GM18505 (cell line): Measurements from ENCODE around the gene ZNF444.
"Not testable (repeated sequence)": the region's sequence is repeated elsewhere in the genome, so short reads cannot be mapped to it uniquely, and the experiment has no call there.

ENCODE experiments used
- ATAC-seq: cut with Tn5 transposase; IDR thresholded peaks from one replicate; pipeline ENCODE4 v1.9.1; 2021; ENCODE audit not compliant: unreplicated experiment
- POLR2A ChIP-seq: IDR thresholded peaks from 4 replicates; pipeline ENCODE4 v1.6.1; 2011; ENCODE audit warnings: borderline replicate concordance; ENCODE audit not compliant: insufficient read depth, insufficient read length; ENCODE audit errors: extremely low read depth

ZNF444 gene

GRCh38 chr19:56142087-56142787, 1.1 kb downstream of the ZNF444 start:
- no peak for ATAC-seq

GRCh38 chr19:56142897-56143434, 1.9 kb downstream of the ZNF444 start:
- no peak for ATAC-seq
- TF ChIP-seq POLR2A: no peak

More at GRCh38 chr19:56142087-56142787, 1.1 kb downstream of the ZNF444 start:
- no peak for TF ChIP-seq POLR2A

DNA sequence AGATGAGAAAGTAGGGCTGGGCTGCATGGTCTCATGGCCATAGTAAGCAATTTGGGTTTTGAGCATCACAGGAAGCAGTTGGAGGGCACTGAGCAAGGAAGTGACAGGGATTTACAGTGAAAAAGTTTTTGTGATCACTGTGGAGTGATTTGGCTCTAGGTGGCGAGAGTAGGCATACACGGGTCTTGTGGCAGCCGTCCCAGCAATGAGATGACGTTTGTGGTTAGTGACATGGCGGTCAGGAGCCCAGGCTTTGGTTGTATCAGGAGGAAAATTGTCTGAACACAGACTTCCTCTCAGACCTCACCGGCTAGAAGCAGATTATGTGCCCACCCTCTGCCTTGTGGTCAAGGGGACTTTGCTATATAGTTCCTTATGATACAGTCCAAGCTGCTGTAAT, 3.3 kb downstream of the ZNF444 start:
- TF ChIP-seq POLR2A: no peak
- ATAC-seq: no peak

- no peak for ATAC-seq
- TF ChIP-seq POLR2A: no peak
These were observed 3.7 kb downstream of the ZNF444 start for GRCh38 chr19:56144831-56145230.

DNA sequence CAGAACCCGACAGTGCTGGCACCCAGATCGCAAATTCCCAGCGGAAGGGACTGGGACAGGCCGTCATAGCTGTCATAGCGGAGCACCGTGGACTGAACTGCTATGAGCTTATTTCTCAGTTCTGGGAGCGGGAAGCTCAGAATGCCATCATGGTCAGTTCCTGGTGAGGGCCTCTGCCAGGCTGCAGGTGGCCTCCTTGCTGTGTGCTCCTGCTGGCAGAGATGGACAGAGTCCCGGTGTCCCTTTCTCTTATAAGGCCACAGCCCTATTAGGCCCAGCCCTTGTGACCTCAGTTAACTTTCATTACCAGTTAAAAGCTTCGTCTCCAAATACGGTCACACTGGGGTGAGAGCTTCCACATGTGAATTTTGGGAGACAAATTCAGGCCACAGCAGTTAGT, 4.6 kb downstream of the ZNF444 start:
- no peak for ATAC-seq
- TF ChIP-seq POLR2A: no peak

DNA sequence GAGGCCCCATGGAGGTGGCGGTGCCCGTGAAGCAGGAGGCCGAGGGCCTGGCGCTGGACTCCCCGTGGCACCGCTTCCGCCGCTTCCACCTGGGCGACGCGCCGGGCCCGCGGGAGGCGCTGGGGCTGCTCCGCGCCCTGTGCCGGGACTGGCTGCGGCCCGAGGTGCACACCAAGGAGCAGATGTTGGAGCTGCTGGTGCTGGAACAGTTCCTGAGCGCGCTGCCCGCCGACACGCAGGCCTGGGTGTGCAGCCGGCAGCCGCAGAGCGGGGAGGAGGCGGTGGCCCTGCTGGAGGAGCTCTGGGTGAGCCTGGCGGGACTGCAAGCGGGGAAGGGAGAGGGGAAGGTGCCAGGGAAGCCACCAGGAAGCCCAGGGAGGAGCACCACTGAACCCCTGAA, 5.8 kb downstream of the ZNF444 start:
- TF ChIP-seq POLR2A: no peak
- ATAC-seq: no peak

DNA sequence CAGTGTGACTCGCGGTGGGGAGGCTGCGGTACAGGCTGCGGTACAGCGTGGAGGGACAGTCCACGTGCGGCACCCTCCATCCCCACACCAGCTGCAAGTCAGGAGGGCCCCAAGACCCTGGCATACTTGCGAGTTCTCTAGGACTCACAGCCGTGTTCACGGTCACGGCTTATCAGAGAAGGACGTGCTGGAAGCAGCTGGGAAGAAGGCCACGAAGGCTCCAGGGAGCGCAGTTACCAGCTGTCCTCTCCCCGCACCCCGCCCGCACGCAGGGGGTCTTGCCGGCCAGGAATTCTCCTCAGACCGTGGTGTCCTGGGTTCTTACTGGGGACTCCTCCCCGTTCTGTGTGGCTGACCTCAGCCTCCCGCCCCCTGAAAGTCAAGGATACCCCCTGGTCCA, 6.2 kb downstream of the ZNF444 start:
- ATAC-seq: no peak
- no peak for TF ChIP-seq POLR2A

GRCh38 chr19:56148096-56148495, 7.0 kb downstream of the ZNF444 start:
- ATAC-seq: no peak
- no peak for TF ChIP-seq POLR2A

DNA sequence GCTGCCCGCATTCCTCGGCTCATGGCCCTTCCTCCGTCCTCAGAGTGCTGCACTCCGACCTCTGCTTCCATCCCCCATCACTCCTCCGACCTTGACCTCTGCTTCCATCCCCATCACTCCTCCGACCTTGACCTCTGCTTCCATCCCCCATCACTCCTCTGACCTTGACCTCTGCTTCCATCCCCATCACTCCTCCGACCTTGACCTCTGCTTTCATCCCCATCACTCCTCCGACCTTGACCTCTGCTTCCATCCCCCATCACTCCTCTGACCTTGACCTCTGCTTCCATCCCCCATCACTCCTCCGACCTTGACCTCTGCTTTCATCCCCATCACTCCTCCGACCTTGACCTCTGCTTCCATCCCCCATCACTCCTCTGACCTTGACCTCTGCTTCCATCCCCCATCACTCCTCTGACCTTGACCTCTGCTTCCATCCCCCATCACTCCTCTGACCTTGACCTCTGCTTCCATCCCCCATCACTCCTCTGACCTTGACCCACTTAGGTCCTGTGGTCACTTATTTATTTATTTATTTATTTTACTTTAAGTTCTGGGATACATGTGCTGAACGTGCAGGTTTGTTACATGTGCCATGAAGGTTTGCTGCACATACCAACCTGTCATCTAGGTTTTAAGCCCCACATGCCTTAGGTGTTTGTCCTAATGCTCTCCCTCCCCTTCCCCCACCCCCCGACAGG, 8.0 kb downstream of the ZNF444 start:
- not testable (repeated sequence) for ATAC-seq

DNA sequence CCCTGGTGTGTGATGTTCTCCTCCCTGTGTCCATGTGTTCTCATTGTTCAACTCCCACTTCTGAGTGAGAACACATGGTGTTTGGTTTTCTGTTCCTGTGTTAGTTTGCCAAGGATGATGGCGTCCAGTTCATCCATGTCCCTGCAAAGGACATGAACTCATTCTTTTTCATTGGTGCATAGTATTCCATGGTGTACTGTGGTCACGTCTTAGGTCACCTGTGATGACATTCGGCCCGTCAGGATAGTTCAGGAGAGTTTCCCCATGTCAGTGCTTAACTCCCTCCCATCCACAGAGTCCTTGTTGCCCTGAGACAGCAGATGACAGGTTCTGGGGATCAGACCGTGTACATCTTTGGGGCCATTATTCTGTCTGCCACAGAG, 8.6 kb downstream of the ZNF444 start:
- no peak for TF ChIP-seq POLR2A
- no peak for ATAC-seq

DNA sequence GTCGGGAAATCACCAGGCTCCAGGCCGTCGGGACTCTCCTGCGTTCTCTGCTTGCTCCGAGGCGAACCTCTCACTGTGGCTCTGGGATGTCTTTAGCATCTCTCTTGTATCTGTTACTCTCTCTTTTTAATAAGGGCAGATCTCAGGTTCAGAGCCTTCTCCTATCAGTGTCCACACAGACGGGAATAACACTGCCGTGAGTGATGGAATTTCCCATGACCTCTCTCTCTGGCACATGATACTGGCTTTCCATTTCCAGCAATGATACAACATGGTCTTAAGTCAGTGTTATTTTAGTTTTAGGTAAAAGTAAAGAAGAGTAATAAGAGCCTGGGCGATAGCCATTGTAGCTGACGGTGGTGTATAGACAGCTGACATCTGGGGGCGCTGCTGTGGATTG, 9.3 kb downstream of the ZNF444 start:
- no peak for ATAC-seq
- TF ChIP-seq POLR2A: no peak

DNA sequence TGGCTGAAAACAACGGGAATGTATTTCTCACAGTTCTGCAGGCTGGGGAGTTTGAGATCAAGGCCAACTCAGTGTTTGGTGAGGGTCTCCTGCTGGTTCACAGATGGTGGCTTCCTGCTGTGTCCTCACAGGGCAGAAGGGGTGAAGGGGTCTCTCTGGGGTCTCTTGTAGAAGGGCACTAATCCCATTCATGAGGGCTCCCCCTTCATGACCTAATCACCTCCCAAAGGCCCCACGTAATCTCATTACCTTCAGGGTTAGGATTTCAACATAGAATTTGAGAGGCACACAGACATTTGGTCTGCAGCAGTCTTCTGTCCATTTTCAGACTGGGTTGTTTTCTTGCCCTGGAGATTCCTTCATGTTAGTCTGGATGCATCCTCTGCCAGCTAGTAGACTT, 11.6 kb downstream of the ZNF444 start:
- ATAC-seq: no peak
- TF ChIP-seq POLR2A: no peak

- no peak for TF ChIP-seq POLR2A
- no peak for ATAC-seq
These were observed 12.4 kb downstream of the ZNF444 start for GRCh38 chr19:56153507-56153906.

GRCh38 chr19:56155124-56155687, 14.1 kb downstream of the ZNF444 start:
- no peak for TF ChIP-seq POLR2A
- ATAC-seq: no peak
